ENCODE data around the gene CCDC71L.

DNA sequence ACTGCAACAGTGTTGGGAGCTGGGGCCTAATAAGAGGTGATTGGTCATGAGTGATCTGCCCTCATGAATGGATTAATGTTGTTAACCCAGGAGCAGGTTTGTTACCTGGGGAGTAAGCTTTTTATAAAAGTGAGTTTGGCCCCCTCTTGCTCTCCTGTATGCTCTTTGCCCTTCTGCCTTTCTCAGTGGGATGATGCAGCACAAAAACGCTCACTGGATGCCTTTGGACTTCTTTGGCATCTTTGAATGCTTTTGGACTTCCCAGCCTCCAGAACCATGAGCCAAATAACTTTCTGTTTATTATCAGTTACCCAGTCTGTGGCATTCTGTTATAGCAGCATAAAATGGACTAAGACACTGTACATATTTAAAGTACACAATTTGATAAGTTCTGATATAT lies 48.5 kb downstream of the CCDC71L start:
- TF ChIP-seq, protein P1, sequence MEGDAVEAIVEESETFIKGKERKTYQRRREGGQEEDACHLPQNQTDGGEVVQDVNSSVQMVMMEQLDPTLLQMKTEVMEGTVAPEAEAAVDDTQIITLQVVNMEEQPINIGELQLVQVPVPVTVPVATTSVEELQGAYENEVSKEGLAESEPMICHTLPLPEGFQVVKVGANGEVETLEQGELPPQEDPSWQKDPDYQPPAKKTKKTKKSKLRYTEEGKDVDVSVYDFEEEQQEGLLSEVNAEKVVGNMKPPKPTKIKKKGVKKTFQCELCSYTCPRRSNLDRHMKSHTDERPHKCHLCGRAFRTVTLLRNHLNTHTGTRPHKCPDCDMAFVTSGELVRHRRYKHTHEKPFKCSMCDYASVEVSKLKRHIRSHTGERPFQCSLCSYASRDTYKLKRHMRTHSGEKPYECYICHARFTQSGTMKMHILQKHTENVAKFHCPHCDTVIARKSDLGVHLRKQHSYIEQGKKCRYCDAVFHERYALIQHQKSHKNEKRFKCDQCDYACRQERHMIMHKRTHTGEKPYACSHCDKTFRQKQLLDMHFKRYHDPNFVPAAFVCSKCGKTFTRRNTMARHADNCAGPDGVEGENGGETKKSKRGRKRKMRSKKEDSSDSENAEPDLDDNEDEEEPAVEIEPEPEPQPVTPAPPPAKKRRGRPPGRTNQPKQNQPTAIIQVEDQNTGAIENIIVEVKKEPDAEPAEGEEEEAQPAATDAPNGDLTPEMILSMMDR (IDR thresholded peaks at IDR 0.05), result no peak
- no peak for TF ChIP-seq EZH2 (IDR thresholded peaks at IDR 0.05; ENCODE audit: borderline replicate concordance, insufficient read depth, low read depth, low read length, poor library complexity, severe bottlenecking)
